DND-41 (cell line): ENCODE results near the gene STOML2.
A peak's percentile ranks its signal among the peaks of the same experiment; 100 is the strongest.

Experiments
- ATAC-seq: fragments of 200-7000 bp; cut with Tn5 transposase; 3 replicates; pipeline ENCODE4 v1.9.1; 2021; ENCODE audit warnings: low read depth; ENCODE audit not compliant: insufficient read depth
- DNase-seq: peaks from one replicate; pipeline ENCODE4 v3.0.0-alpha.2; 2020
- H2AFZ ChIP-seq: 2 replicates; pipeline ENCODE4 v1.6.0; 2012; ENCODE audit warnings: low read depth, low read length
- H3K27ac ChIP-seq: 2 replicates; pipeline ENCODE4 v1.5.1; 2012; ENCODE audit warnings: low read length, inconsistent platforms
- H3K27me3 ChIP-seq: fragments of 200-600 bp; sonication (generic); 2 replicates; pipeline ENCODE4 v1.6.0; 2012; ENCODE audit warnings: low read length, mild to moderate bottlenecking, inconsistent platforms; ENCODE audit not compliant: insufficient read depth, poor library complexity
- H3K36me3 ChIP-seq: 2 replicates; pipeline ENCODE4 v1.5.1; 2012; ENCODE audit warnings: low read length, inconsistent platforms; ENCODE audit not compliant: insufficient read depth
- H3K4me1 ChIP-seq: 2 replicates; pipeline ENCODE4 v1.5.1; 2012; ENCODE audit warnings: mild to moderate bottlenecking, low read length; ENCODE audit not compliant: insufficient read depth
- H3K4me2 ChIP-seq: 2 replicates; pipeline ENCODE4 v1.6.0; 2012; ENCODE audit warnings: mild to moderate bottlenecking, moderate library complexity, low read length, inconsistent platforms; ENCODE audit not compliant: insufficient read depth
- H3K4me3 ChIP-seq, 2 experiments: fragments of 200-600 bp in 1 of 2; shearing (Covaris generic) in 1 of 2; 2 replicates each; pipeline ENCODE4 v1.5.1; 2012 to 2016; ENCODE audit warnings: inconsistent platforms in 2 of 2, low read length in 2 of 2, mild to moderate bottlenecking in 2 of 2, low read depth in 1 of 2, moderate library complexity in 1 of 2
- H3K79me2 ChIP-seq: 2 replicates; pipeline ENCODE4 v1.6.0; 2012; ENCODE audit warnings: low read length, inconsistent platforms; ENCODE audit not compliant: insufficient read depth
- H3K9ac ChIP-seq: 2 replicates; pipeline ENCODE4 v1.6.0; 2012; ENCODE audit warnings: low read depth, mild to moderate bottlenecking, inconsistent platforms, low read length, moderate library complexity
- H3K9me3 ChIP-seq: 2 replicates; pipeline ENCODE4 v1.5.1; 2012; ENCODE audit warnings: low read length, moderate library complexity, mild to moderate bottlenecking, inconsistent platforms; ENCODE audit not compliant: insufficient read depth, severe bottlenecking
- H4K20me1 ChIP-seq: 2 replicates; pipeline ENCODE4 v1.6.0; 2012; ENCODE audit warnings: low read length; ENCODE audit not compliant: insufficient read depth
- EZH2 ChIP-seq: IDR thresholded peaks from 3 replicates; pipeline ENCODE4 v1.6.1; 2012; ENCODE audit warnings: borderline replicate concordance, low read depth, mild to moderate bottlenecking, moderate library complexity, low read length, inconsistent platforms; ENCODE audit not compliant: severe bottlenecking
- TF ChIP-seq, protein P1 (sequence below): IDR thresholded peaks from 2 replicates; pipeline ENCODE4 v1.5.1; 2012; ENCODE audit warnings: borderline replicate concordance, low read length, moderate library complexity, mild to moderate bottlenecking; ENCODE audit not compliant: poor library complexity, severe bottlenecking; ENCODE audit errors: extremely low read depth

The STOML2 gene

GRCh38 chr9:35085078-35085477 lies 17.9 kb downstream of the STOML2 start:
- Histone ChIP-seq H3K4me3 (no peak overlapping the region), H3K4me1 (peaks cover 10% of the 10 kb centered on the region; the same call in 1 of the 2 replicates), H3K9ac (no peak overlapping the region), H3K4me2 (no peak overlapping the region), H2AFZ (no peak overlapping the region), H3K79me2 (no peaks in the 10 kb centered on the region), H3K36me3 (peaks cover 25% of the 10 kb centered on the region), H3K9me3 (no peaks in the 10 kb centered on the region), H3K27me3 (no peaks in the 10 kb centered on the region), H4K20me1 (no peaks in the 10 kb centered on the region), H3K27ac (no peak overlapping the region)
- TF ChIP-seq, protein P1, sequence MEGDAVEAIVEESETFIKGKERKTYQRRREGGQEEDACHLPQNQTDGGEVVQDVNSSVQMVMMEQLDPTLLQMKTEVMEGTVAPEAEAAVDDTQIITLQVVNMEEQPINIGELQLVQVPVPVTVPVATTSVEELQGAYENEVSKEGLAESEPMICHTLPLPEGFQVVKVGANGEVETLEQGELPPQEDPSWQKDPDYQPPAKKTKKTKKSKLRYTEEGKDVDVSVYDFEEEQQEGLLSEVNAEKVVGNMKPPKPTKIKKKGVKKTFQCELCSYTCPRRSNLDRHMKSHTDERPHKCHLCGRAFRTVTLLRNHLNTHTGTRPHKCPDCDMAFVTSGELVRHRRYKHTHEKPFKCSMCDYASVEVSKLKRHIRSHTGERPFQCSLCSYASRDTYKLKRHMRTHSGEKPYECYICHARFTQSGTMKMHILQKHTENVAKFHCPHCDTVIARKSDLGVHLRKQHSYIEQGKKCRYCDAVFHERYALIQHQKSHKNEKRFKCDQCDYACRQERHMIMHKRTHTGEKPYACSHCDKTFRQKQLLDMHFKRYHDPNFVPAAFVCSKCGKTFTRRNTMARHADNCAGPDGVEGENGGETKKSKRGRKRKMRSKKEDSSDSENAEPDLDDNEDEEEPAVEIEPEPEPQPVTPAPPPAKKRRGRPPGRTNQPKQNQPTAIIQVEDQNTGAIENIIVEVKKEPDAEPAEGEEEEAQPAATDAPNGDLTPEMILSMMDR: no peak
- TF ChIP-seq EZH2: no peak
- DNase-seq (no peak), ATAC-seq (no peak)

- peaks cover 19% of the 10 kb centered on the region for H4K20me1 ChIP-seq
- no peaks in the 10 kb centered on the region for H3K9me3 ChIP-seq
- H3K79me2 ChIP-seq: peaks cover 39% of the 10 kb centered on the region
- H3K4me3 ChIP-seq: peak within 1 kb of the TSS; percentile 51 to 73
- DNase-seq (peak; percentile 89), ATAC-seq (peak; percentile 89)
- H3K4me1 ChIP-seq: peaks cover 50% of the 10 kb centered on the region
- peak within 1 kb of the TSS; percentile 91 for H3K4me2 ChIP-seq
- peak within 1 kb of the TSS; percentile 72 for H2AFZ ChIP-seq
- TF ChIP-seq EZH2: no peak
- TF ChIP-seq, protein P1: no peak
- H3K36me3 ChIP-seq: peaks cover 37% of the 10 kb centered on the region
- no peaks in the 10 kb centered on the region for H3K27me3 ChIP-seq
- H3K27ac ChIP-seq: peak within 1 kb of the TSS; percentile 95
- H3K9ac ChIP-seq: peak within 1 kb of the TSS; percentile 76
Observed at GRCh38 chr9:35079426-35080341, 23.2 kb downstream of the STOML2 start, which contains the start of gene FANCG. TSS of gene FANCG (minus strand) at chr9:35079942. CDS start at chr9:35079524, 418 bp downstream.

GRCh38 chr9:35079041-35079425 lies 23.9 kb downstream of the STOML2 start:
- H3K4me1 ChIP-seq: peaks cover 50% of the 10 kb centered on the region
- H3K4me3 ChIP-seq: peak overlapping the region; percentile 51 to 73
- no peaks in the 10 kb centered on the region for H3K27me3 ChIP-seq
- H4K20me1 ChIP-seq: peaks cover 19% of the 10 kb centered on the region
- H3K9me3 ChIP-seq: no peaks in the 10 kb centered on the region
- peak; percentile 25; the same call in 1 of the 3 replicates for ATAC-seq
- H3K79me2 ChIP-seq: peaks cover 42% of the 10 kb centered on the region
- peaks cover 44% of the 10 kb centered on the region for H3K36me3 ChIP-seq
- TF ChIP-seq EZH2: no peak
- TF ChIP-seq, protein P1: no peak
- peak; percentile 34 for DNase-seq
- peak overlapping the region; percentile 72 for H2AFZ ChIP-seq
- H3K9ac ChIP-seq: peak overlapping the region; percentile 76
- peak overlapping the region; percentile 95 for H3K27ac ChIP-seq
- peak overlapping the region; percentile 91 for H3K4me2 ChIP-seq
